Activated B cell treated with CpG ODN at 0.5 μM for 24 hours (primary cell): ENCODE data around the gene P2RY12. TPM values are rescaled to one million over a fixed set of nuclear protein-coding genes. Genes with fewer than 3 reads are reported as not detected.
A peak's percentile ranks its signal among the peaks of the same experiment; 100 is the strongest.

ENCODE experiments used
- ATAC-seq: fragments of 200-7000 bp; cut with Tn5 transposase; one replicate; pipeline ENCODE4 v1.10.0; 2021; ENCODE audit warnings: low read depth, mild to moderate bottlenecking, moderate library complexity
- CTCF ChIA-PET: fragments of 350-600 bp; sonication (Branson Sonifier 250); formaldehyde crosslinking; loops from one replicate; lab custom pipeline; 2021; ENCODE audit warnings: antibody characterized with exemption; lab: Charles Lee
- POLR2A ChIA-PET: fragments of 350-600 bp; sonication (Branson Sonifier 250); formaldehyde crosslinking; loops from one replicate; lab custom pipeline; 2021; ENCODE audit warnings: antibody characterized with exemption; lab: Charles Lee
- DNase-seq: peaks from one replicate; pipeline ENCODE4 v3.0.0; 2022
- H3K27ac Mint-ChIP-seq: one replicate; pipeline ENCODE4 v1.8.0; 2020; ENCODE audit warnings: mixed read lengths
- H3K27me3 Mint-ChIP-seq: one replicate; pipeline ENCODE4 v1.8.0; 2021; ENCODE audit warnings: mixed read lengths
- H3K36me3 Mint-ChIP-seq: one replicate; pipeline ENCODE4 v1.8.0; 2021; ENCODE audit warnings: low read depth, mixed read lengths
- H3K4me1 Mint-ChIP-seq: one replicate; pipeline ENCODE4 v1.8.0; 2021; ENCODE audit warnings: mixed read lengths
- H3K4me3 Mint-ChIP-seq: one replicate; pipeline ENCODE4 v1.8.0; 2020; ENCODE audit warnings: mild to moderate bottlenecking, mixed read lengths
- H3K9me3 Mint-ChIP-seq: one replicate; pipeline ENCODE4 v1.8.0; 2020; ENCODE audit warnings: mixed read lengths
- intact Hi-C: fragments of 100-400 bp; cut with micrococcal nuclease; formaldehyde crosslinking; loops from one replicate; pipeline ENCODE4 v1.15.1; 2024
- total RNA-seq: library from RNA; stranded (reverse); gene quantifications from 2 replicates; pipeline ENCODE4 v1.2.3, GENCODE V29; 2022
- TF ChIP-seq, protein P1 (sequence below): fragments of 200-600 bp; IDR thresholded peaks from one replicate; pipeline ENCODE4 v1.8.0; 2022; ENCODE audit warnings: antibody characterized with exemption, mild to moderate bottlenecking

Gene P2RY12
- total RNA-seq, 1 donor from 2014 or later = 0.58 TPM

- Mint-ChIP-seq H3K4me3 (no peak overlapping the region), H3K27ac (no peak overlapping the region), H3K9me3 (no peaks in the 10 kb centered on the region), H3K27me3 (no peaks in the 10 kb centered on the region), H3K36me3 (no peaks in the 10 kb centered on the region), H3K4me1 (peaks cover 26% of the 10 kb centered on the region)
- CTCF ChIA-PET = interaction anchor here (0.6 kb wide), 1 partner anchor 286 kb away, joined by 6 read pairs; no protein-coding TSS in a partner anchor
- intact Hi-C loops = no loop called here
- TF ChIP-seq, protein P1, sequence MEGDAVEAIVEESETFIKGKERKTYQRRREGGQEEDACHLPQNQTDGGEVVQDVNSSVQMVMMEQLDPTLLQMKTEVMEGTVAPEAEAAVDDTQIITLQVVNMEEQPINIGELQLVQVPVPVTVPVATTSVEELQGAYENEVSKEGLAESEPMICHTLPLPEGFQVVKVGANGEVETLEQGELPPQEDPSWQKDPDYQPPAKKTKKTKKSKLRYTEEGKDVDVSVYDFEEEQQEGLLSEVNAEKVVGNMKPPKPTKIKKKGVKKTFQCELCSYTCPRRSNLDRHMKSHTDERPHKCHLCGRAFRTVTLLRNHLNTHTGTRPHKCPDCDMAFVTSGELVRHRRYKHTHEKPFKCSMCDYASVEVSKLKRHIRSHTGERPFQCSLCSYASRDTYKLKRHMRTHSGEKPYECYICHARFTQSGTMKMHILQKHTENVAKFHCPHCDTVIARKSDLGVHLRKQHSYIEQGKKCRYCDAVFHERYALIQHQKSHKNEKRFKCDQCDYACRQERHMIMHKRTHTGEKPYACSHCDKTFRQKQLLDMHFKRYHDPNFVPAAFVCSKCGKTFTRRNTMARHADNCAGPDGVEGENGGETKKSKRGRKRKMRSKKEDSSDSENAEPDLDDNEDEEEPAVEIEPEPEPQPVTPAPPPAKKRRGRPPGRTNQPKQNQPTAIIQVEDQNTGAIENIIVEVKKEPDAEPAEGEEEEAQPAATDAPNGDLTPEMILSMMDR = no peak
- ATAC-seq (no peak), DNase-seq (no peak)
- POLR2A ChIA-PET = no interaction called here
Measured at GRCh38 chr3:151428386-151428785, 43.8 kb upstream of the P2RY12 start.

DNA sequence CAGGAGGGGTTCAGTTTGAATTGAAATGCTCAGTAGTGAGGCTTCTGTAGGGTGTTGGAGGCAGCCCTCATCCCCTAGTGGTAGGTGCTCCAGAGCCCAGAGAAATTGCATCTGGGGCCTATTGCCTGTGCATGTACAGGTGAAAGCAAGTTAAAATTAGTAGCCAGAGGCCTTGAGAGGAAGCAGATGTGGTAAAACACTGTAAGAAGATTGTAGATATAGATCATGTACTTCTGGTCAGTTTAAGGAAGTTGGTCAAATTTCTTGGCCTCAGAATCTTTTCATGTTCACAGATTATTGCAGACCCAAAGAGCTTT is 41.7 kb upstream of the P2RY12 start:
- POLR2A ChIA-PET = no interaction called here
- intact Hi-C loops = no loop called here
- TF ChIP-seq, protein P1 = no peak
- Mint-ChIP-seq H3K4me1 (peaks cover 20% of the 10 kb centered on the region), H3K9me3 (no peaks in the 10 kb centered on the region), H3K27me3 (no peaks in the 10 kb centered on the region), H3K4me3 (no peak overlapping the region), H3K27ac (no peak overlapping the region), H3K36me3 (no peaks in the 10 kb centered on the region)
- DNase-seq (no peak), ATAC-seq (no peak)
- CTCF ChIA-PET = interaction anchor here (1.7 to 2.6 kb wide), 4 partner anchors 16 to 47 kb away, joined by 5 to 7 read pairs (median 5); partner anchors contain the start of gene P2RY12

GRCh38 chr3:151425627-151426340 is 41.2 kb upstream of the P2RY12 start:
- no peak for DNase-seq
- Mint-ChIP-seq H3K4me3 (no peak overlapping the region), H3K27me3 (no peaks in the 10 kb centered on the region), H3K4me1 (peaks cover 17% of the 10 kb centered on the region), H3K36me3 (no peaks in the 10 kb centered on the region), H3K27ac (no peak overlapping the region), H3K9me3 (no peaks in the 10 kb centered on the region)
- POLR2A ChIA-PET = no interaction called here
- TF ChIP-seq, protein P1 = no peak
- CTCF ChIA-PET = interaction anchor here (1.7 to 2.6 kb wide), 4 partner anchors 15 to 47 kb away, joined by 5 to 7 read pairs (median 5); partner anchors contain the start of gene P2RY12
- intact Hi-C loops = no loop called here
- ATAC-seq = no peak

DNA sequence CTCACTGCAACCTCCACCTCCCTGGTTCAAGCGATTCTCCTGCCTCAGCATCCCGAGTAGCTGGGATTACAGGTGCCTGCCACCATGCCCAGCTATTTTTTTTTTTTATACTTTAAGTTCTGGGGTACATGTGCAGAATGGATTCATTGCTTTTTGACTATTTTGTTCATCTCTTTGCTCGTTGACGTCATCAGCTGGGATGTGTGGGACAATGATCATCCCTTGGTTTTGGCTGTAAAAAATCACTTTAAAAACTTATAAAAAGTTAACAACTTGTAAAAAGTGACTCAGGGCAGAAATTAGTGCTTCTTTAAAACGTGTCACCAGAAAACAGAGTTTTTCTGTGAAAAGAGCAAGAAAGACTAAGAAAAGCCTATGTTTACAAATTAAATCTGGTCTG is 38.5 kb upstream of the P2RY12 start:
- H3K9me3 Mint-ChIP-seq = no peaks in the 10 kb centered on the region
- intact Hi-C loops = no loop called here
- H3K27me3 Mint-ChIP-seq = no peaks in the 10 kb centered on the region
- ChIA-PET POLR2A (interaction anchor here (0.7 kb wide), 1 partner anchor 55 kb away, joined by 4 read pairs; no protein-coding TSS in a partner anchor), CTCF (interaction anchor here (0.7 kb wide), 1 partner anchor 26 kb away, joined by 3 read pairs; no protein-coding TSS in a partner anchor)
- H3K36me3 Mint-ChIP-seq = no peaks in the 10 kb centered on the region
- no peak overlapping the region for H3K27ac Mint-ChIP-seq
- TF ChIP-seq, protein P1 = no peak
- ATAC-seq (no peak), DNase-seq (no peak)
- H3K4me1 Mint-ChIP-seq = peaks cover 15% of the 10 kb centered on the region
- H3K4me3 Mint-ChIP-seq = no peak overlapping the region

- intact Hi-C loops = no loop called here
- no peak overlapping the region for H3K27ac Mint-ChIP-seq
- peak; percentile 58 for ATAC-seq
- no peaks in the 10 kb centered on the region for H3K36me3 Mint-ChIP-seq
- no peak for DNase-seq
- no peaks in the 10 kb centered on the region for H3K27me3 Mint-ChIP-seq
- no peak overlapping the region for H3K4me3 Mint-ChIP-seq
- POLR2A ChIA-PET = no interaction called here
- CTCF ChIA-PET = interaction anchor here (1.2 kb wide), 1 partner anchor 14 kb away, joined by 4 read pairs; no protein-coding TSS in a partner anchor
- TF ChIP-seq, protein P1 = no peak
- peaks cover 15% of the 10 kb centered on the region for H3K4me1 Mint-ChIP-seq
- H3K9me3 Mint-ChIP-seq = no peaks in the 10 kb centered on the region
Measured at GRCh38 chr3:151421938-151422337, 37.4 kb upstream of the P2RY12 start.
